ENCODE data around the gene P2RX2.

P2RX2 gene

DNA sequence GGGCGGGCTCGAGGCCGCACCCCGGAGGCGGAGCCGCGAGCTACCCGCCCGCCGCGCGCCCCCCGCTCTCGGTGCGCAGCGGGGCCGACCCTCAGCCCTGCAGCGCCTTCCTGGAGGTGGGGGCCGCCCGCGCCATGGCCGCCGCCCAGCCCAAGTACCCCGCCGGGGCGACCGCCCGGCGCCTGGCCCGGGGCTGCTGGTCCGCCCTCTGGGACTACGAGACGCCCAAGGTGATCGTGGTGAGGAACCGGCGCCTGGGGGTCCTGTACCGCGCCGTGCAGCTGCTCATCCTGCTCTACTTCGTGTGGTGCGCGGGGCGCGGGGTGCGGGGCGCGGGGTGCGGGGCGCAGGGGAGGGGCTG is at the start of gene P2RX2:
Gene P2RX2, plus strand, starts transcription at position 94 of the 361 bp plus-strand sequence. Its CDS starts 41 bp downstream, at position 135.
- no peak for DNase-seq

GRCh38 chr12:132568826-132569480 is 49.6 kb upstream of the P2RX2 start:
- DNase-seq = no peak

GRCh38 chr12:132569856-132570480 is 48.6 kb upstream of the P2RX2 start:
- DNase-seq = no peak

GRCh38 chr12:132570635-132571034 is 47.9 kb upstream of the P2RX2 start:
- no peak for DNase-seq

- no peak for DNase-seq
These were observed 47.5 kb upstream of the P2RX2 start for GRCh38 chr12:132571051-132571450.

- DNase-seq = no peak
These were observed 47.0 kb upstream of the P2RX2 start for GRCh38 chr12:132571598-132571997.

- DNase-seq = no peak
These were observed 46.5 kb upstream of the P2RX2 start for GRCh38 chr12:132572106-132572505.

DNA sequence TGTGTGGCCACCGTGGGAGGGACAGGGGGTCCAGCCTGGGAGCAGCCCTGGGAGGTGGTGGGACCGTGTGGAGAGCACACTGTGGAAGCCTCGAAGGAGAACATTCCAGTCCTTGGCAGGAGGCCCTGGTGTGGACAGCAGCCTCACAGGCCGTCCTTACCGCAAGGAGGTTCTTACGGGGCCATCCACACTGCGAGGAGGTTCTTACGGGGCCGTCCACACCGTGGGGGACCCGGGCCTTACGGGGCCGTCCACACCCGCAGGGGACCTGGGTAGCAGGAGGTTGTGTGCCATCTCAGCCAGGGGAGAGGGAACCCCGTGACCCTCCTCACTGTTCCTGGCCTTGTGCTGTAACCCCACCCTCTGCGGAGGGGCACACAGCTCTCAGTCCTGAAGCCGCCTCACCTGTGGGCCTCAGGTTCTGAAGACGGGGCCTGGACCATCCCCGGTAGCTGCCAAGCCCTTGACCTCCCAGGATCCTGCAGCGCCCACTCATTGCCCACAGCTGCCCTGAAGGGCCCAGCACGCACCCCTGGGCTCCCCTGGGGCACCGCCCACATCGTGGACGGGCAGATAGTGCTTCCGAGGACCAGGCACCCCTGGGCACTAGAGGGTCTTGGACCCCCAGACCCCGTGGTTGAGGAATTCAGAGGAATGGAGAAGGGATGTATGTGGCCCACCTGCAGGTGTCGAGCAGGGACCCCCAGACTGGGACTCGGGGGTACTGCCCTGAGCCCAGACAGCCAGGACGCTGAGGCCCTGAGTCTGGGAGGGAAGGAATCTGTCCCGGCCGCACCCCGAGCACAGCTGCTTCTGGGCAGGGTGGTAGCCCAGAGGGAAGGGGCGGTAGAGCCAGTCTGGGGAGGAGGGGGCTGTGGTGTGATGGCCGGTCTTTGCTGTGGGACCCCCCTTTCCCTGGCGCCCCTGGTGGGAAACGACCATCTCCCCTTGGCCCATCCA is 45.5 kb upstream of the P2RX2 start:
- DNase-seq = no peak

DNA sequence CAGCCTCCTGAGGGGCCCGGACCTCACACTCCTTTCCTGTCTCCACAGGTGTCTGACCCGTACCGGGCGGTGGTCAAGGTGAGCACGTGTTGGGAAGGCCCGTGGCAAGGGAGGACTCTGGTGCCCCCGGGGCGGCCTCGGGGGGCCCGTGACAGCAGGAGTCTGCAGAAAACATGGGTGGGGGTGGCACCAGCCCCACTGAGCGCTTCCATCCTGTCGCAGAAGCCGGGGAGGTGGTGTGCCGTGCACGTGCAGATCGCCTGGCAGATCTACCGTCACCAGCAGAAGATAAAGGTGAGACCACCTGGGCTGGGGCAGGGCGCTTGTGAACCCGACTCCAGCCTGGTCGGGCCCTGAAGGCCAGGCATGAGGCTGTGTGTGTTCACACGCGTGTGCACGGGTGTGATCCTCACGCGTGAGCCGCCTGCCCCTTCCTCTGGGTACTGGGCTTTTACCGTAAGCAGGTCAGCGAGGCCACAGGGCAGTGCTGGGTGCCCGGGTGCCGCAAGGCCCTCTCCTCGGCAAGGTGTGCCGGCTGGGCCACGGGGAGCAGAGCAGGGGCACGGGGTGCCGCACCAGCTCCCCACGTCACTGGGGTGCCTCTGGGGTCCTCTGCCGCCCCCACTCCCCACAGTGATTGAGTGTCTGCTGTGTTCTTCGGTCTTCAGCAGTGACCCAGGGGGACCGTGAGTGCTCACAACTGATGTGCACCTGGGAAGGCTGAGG is 44.1 kb upstream of the P2RX2 start:
- no peak for DNase-seq

DNA sequence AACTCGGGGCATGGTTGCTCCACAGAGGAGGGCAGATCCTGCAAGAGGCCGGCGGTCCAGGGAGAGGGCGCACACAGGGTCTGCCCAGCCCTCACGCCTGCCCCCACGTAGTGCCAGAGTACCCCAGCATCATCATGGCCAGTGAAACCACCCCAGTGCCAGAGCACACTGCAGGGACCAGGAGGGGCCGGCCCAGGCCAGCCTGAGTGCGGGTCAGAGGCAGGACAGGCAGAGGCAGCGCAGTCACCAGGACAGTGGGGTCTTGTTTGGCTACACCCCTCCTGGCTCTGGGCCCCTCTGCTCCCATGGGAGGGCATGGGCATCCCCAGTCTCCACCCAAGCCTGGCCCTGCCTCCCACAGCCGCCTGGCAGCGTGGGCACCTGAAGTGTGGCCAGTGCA is 42.9 kb upstream of the P2RX2 start:
- no peak for DNase-seq

GRCh38 chr12:132576701-132577100 is 41.9 kb upstream of the P2RX2 start:
- DNase-seq = no peak

DNA sequence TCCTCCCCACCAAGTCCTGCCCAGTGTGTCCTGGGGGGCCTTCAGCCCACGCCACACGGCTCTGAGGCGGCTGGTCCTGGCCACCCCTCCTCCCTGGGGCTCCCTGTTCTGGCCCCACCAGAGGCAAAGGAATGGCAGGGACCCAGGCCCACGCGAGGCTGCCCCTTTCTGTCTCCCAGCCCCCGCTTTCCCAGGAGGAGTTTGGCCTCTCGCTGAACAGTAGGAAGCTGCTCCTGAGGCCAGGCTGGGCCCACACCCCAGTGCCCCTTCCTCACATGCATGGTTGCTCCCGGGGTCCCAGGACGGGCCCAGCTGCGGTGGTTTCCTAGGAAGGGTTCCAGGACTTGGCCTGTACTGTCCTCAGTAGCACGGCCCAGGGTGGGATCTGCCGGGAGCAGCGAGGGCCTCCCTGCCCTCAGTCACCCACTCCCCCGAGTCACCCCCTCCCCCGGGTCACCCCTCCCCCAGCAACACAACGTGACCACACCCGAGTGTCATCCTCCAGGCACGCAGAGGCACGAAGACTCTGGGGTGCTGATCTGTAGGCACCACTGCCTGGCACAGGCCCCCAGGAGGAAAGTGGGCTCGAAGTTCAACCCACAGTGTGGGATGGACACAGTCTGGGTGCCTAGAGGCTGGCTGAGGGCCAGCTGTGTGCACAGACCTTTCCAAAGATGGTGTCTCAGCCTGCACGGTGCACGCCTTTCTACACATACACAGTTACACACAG is 41.2 kb upstream of the P2RX2 start:
- DNase-seq = no peak

- no peak for DNase-seq
These were observed 40.5 kb upstream of the P2RX2 start for GRCh38 chr12:132578118-132578517.

GRCh38 chr12:132578826-132579225 is 39.8 kb upstream of the P2RX2 start:
- DNase-seq = no peak

- DNase-seq = no peak
These were observed 38.8 kb upstream of the P2RX2 start for GRCh38 chr12:132579744-132580143.

- no peak for DNase-seq
These were observed 37.8 kb upstream of the P2RX2 start for GRCh38 chr12:132580701-132581292.

GRCh38 chr12:132581348-132582057 is 37.1 kb upstream of the P2RX2 start:
- no peak for DNase-seq

GRCh38 chr12:132582058-132582420 is 36.5 kb upstream of the P2RX2 start:
- DNase-seq = no peak

DNA sequence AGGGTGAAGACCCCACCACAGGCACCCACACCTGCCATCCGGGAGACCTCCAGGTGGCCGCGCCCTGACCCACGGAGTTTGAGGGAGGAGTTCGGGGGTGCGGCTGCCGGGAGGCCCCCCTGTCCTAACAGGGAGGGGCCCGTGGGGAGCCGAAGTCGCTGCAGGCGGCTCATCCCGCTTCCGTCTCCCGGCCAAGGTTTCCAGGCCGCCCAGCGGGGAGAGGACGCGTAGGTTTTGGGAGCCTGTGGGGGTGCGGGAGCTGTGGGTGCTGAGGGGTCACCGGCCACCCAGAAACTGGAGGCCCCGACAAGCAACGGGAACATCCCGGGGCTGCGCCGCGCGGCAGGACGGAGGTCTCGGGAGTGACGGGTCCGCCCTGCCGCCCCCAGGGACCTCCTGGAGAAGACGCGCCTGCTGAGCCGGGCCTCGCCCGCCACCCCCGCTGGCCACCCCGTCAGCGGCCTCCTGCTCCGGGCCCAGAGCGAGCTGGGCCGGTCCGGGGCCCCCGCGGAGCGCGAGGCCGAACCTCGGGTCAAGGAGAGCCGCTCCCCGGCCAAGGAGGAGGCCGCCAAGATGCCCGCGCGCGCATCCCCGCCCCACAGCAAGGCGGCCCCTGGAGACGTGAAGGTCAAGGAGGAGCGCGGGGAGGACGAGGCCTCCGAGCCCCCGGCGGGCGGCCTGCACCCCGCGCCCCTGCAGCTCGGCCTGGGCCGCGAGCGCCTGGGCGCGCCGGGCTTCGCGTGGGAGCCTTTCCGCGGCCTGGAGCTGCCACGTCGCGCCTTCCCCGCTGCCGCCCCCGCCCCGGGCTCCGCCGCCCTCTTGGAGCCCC is 35.8 kb upstream of the P2RX2 start:
- no peak for DNase-seq
